ENCODE measurements around the gene JPH2. TPM values are rescaled to one million over a fixed set of nuclear protein-coding genes. Genes with fewer than 3 reads are reported as not detected.

JPH2 gene
- total RNA-seq, 1 donor from 2014 or later, result 0.58 TPM

DNA sequence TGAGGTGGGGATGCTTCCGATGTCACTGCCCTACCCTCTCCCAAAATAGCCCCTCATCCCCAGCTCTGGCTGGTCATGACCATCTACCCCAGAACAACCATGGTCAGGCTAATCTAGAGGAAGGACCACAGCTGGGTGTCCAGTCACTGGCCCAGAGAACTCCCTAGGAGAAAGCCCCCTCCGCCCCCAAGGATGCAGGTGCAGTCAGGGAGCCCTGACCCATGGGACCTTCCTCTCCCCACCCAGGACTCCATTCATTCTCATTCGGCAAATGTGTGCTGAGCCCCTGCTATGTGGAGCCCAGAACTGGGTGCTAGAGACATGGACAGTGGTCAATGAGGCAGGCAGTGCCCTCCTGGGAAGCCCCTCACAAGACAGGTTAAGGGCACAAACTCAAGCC, 60.5 kb downstream of the JPH2 start:
- no peak for DNase-seq (ENCODE audit: extremely low read depth, low read depth, low spot score)

DNA sequence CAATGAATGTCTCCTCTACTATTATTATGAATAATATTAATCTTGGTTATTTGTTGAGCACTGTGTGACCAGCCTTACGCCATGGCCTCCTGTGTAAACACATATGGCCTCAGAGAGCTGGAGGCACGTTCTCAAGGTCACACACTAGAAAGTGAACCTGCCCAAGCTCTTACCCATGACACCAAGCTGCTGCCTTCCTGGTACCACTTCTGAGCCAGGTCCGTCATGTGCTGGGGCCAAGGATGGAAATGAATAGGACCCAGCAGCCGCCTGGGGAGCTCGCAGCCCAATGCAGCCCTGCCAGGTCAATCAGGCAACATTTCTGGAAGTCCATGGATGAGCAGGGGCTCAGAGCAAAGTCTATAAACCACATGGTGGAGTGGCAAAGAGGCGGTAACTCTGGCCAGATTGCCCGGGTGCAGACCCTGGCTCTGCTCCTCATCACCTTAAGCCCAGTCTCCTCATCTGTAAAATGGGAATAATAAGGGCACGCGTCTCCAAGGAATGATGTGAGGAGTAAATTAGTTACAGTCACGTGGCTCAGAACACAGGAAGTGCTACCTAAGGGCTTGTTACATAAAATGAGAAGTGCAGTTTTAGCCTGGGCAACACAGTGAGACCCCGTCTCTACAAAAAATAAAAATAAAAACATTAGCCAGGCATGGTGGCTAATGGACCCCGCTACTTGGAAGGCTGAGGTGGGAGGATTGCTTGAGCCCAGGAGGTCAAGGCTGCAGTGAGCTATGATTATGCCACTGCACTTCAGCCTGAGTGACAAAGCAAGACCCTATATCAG, 61.5 kb downstream of the JPH2 start:
- DNase-seq (ENCODE audit: extremely low read depth, low read depth, low spot score), result no peak

DNA sequence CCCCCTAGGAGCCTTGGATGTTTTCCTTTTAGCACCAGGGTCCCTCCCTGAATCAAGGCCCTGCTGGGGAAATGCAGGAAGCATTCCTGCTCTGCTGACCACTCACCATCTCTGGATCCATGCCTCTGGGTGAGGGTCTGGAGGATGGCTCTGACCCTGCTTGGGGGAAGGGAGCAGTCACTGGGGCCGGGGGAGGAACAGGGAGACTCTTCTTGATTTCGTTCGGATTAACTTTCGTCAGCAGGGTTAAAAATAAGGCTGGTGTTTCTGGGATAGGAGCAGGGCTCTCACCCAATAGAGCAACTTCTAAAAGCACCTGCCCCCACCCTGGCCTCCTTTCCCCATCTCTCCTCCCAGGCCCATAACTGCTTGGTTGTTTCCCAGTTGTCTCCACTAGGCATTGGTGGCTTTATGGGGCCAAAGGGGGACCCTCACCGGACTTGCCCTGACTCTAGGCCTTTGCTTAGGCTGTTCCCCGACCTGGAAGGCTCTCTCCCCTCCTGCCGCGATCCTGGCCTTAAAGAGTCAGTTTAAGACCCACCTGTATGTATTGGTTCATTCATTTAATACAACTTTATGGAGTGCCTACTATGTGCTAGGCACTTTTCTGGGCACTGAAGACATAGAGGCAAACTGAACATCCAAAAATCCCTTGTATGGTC, 63.0 kb downstream of the JPH2 start:
- no peak for DNase-seq (ENCODE audit: extremely low read depth, low read depth, low spot score)

DNA sequence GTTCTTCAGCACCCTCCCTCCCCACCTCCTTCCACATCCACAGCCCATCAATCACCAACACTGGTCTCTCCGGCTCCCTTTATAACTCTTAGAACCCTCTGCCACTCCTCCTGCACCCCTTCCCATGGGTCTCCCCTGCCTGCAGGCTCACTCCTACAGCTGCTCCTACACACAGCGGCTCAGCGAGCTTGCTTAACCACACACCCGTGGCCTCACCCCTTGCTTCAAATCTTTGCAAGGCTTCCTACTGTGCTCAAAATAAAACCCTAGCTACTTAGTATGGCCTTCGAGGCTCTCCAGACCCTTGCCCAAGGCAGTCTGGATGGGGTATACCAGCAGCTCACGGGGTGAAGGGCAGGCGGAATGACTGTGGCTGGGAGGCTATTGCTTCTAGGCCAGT, 63.7 kb downstream of the JPH2 start:
- no peak for DNase-seq (ENCODE audit: extremely low read depth, low read depth, low spot score)

DNA sequence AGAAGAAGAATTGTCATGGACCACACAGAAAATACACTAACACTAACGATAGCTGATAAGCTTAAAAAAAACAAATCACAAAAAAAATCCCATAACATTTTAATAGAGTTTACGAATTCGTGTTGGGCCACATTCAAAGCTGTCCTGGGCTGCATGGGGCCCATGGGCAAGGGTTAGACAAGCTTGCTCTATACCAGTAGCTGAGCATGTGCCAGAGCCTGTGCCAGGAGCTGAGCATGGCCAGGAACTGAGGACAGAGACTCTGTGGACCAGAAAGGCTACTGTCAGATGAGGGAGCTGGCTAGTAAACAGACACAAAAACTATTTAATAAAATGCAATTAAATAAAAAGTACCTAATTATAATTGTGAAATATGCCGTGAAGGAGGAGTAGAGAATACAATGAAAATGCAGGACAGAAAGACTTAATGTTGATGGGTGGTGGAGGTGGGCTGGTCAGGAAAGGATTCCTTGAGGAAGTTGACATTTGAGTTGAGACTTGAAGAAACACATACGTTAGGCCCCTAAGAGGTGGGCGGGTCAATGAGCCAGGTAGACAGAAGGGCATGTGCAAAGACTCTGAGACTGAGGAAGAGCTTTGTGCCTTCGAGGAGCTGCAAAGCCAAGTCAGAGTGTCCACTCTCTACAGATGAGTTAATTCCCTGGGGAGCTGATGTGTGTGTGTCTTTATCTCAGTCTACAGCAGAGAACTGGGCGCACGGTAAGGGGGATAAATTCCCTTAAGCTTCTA, 66.1 kb downstream of the JPH2 start:
- no peak for DNase-seq (ENCODE audit: extremely low read depth, low read depth, low spot score)

DNA sequence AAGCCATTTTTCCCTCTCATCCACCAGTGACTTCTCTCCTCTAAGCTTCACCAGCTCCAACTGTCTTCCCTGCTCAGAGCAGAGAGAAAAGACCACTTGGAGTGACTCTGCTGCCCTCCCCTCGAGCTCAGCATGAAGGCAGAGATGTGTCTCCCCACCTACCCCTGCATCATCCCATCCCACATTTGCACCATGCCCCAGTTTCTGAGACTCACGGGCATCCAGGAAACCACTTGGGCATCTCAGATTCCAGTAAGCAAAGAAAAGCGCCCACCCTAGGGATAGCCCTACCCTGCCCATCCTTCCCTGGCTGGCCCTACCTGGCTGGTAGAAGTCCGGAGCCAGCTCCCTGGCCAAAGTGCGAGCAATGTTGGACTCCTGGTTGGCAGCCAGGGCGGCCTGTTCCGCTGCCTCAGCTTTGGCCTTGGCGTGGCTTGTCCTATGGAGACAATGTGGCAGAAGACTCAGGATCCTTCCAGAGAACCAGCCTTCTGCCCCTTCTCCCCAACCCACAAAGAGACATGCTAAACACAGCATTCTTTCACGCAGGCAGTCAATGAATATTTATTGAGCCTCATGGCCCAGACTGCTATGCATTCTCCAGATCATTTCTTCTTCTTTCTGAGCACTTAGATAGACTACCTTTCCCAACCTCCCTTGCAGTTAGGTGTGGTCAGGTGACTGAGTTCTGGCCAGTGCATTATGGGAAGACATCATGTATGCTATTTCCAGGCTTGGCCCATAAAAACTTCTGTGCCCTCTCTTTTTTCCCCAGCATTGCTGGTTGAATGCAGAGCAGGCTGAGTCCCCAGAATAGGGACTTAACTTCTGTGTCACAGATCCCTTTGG, 68.6 kb downstream of the JPH2 start:
- no peak for DNase-seq (ENCODE audit: extremely low read depth, low read depth, low spot score)

DNA sequence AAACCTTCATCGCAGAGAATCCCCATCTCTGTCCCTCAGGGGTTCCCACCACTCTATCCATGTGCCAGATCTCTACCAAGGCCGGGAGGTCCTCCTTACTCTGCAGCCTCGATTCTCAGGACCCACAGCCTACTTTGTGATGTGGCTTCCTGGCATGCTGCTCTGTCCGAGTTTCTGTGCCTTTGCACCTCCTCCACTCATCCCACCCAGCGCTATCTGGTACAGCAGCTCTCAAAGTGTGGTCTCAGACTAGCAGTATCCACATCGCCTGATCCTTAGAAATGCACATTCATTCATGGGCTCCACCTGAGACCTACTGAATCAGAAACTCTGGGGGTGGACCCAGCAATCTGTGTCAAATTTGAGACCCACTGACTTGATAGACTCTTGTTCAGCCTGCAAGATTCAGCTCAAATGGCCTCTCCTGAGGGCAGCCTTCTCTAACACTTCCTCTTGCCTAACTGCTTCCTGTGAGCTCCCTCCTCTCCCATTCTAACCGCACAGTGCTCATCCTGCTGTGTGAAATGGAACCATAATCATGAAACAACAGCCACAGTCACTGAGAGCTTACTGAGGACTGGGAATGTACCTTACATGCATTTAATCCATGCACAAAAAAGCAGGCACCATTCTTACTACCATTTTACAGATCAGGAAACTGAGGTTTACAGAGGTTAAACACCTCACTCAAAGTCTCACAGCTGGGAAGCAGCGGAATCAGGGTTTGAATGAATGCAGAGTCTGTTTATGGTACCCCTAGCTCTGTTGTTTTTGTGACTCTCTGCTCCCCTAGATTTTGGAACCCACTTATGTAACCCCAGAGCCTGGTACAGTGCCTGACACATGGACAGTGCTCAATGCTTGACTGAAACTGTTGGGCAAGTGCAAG, 69.4 kb downstream of the JPH2 start:
- DNase-seq (ENCODE audit: extremely low read depth, low read depth, low spot score), result no peak

DNA sequence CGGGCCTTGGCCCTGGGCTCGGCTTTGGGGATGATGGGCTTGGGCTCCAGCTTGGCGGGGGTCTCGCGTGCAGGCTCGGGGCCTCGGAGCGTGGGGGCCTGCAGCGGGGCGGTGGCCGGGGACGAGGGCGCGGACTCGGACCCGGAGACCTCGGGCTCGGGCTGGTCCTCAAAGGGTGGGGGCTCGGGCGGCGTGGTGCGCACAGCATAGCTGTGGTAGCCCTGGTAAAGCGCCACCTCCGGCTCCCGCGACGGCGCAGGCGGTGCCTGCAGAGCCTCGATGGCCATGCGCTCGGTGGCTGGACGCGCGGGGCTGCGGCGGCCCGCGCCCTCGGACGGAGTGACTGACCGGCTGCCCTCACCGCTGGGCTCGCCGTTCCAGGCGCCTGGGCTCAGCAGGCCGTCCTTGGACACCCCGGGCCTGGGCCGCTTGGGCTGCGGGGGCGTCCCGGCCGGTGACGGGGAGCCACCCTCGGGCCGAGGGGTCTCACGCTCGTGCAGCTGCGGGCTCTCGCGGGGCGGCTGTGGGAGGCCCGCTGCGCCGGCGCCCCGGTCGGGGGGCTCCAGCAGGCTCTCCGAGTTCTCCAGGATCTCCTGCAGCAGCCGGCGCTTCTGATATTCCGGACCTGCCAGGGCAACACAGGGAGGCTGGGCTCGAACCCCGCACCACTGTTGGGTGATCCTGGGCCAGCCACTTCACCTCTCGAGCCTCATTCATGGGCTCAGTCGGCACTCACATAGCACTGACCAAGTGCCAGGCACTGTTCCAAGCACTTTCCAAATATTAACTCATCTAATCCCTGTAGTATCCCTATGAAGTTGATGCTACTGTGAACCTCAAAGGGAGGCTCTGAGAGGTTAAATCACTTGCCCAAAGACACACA, 71.0 kb downstream of the JPH2 start:
- no peak for DNase-seq (ENCODE audit: extremely low read depth, low read depth, low spot score)

DNA sequence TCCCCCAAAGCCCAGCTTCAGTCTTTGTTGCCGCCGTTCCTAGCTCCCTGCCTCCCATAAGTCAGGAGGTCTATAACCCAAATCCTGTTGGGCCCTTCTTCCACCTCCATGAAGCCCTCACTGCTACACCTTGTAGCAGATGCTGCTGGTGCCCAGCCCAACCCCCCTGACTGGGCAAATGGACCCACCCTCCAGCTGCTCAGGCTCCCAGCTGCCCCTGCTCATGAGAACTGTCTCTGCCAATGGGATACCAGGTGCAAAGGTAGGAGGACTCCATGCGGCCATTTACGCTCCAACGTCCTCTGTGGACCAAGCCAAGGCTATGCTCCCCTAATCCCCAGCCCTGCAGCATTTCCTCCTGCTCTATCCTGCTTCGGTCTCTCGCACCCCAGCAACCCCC, 71.8 kb downstream of the JPH2 start:
- DNase-seq (ENCODE audit: extremely low read depth, low read depth, low spot score), result no peak

DNA sequence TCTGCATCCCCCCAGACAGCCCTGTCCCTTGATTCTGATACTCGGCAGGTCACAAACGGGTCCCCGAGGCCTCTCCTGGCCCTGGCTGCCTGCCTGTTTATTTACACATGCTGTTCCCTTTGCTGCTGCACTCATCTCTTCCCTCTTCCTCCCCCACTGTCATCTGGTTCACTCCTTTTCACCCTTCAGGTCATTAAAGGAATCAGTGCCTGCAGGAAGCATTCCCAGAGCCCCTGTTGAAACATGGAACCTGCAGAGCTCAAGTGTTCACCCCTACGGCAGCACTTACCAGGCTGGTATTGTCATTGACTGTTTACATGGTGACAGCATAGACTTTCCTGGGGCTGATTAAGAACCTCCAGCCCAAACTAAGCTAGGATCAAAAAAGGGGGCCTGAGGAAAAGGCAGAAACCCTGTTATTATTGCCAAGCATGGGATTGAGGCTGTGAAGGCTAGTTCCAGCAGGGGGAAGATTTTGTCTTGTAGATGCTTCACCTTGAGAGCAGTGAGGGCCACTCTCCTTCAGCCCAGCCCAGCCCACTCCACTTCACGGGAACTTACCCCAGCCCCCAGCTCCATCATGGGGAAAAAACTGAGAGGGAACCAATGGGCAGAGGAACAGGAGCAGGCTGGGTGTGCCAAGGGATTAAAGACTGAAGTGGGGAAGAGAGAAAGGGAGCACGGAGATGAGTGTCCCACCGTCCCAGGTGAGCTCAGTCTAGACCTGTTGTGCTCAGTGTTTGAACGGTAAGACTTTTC, 73.2 kb downstream of the JPH2 start:
- no peak for DNase-seq (ENCODE audit: extremely low read depth, low read depth, low spot score)

DNA sequence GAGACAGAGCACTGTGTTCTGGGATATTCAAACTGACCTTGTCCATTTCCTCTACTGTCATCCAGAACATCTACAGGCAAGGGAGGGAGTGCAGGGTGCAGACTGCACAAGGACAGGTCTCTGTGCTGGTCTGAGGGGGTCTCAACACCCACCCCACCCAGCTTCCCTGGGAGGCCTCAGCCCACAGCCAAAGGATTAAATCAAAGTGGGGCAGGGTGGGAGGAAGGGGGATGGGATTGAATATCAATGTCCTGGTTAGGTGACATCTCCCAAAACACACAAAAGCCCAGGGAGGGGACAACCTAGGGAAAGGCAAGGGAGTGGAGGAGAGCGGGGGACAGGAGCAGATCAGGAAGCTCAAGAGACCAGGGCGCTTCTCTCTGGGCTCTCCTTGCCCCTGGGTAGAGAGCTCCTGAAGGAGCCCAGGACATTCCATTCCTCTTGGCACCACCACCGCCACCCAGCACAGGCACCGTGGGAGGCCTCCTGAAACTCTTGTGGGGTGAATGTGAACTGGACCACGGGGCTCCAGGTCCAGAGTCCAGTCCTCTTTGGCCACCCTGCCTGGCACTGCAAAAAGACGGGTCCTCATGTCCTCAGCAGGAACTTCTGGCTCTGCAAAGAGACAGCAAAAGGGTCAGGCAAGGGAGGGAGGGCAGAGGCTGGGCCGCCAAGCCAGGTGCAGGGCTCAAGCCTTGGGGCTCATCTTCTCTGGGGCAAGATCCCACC, 73.9 kb downstream of the JPH2 start:
- DNase-seq (ENCODE audit: extremely low read depth, low read depth, low spot score), result no peak

DNA sequence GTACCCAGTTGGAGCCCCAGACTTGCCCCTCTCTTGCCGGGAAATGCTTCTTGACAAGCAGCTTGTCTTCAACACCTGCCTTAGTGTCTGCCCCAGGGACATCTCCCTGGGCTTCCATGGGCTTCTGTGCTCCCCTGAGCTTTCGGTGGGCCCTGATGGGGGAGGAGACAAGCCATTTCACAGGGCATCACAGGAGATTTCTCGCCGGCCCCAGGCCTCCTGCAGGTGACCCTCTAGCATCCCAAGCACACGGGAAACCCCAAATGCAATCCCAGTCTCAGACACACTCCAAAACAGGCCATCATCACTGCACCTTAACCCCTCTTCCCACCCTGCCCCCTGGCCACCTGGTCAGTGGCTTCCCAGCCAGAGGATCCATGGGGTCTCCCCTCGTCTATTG, 74.5 kb downstream of the JPH2 start:
- no peak for DNase-seq (ENCODE audit: extremely low read depth, low read depth, low spot score)

DNA sequence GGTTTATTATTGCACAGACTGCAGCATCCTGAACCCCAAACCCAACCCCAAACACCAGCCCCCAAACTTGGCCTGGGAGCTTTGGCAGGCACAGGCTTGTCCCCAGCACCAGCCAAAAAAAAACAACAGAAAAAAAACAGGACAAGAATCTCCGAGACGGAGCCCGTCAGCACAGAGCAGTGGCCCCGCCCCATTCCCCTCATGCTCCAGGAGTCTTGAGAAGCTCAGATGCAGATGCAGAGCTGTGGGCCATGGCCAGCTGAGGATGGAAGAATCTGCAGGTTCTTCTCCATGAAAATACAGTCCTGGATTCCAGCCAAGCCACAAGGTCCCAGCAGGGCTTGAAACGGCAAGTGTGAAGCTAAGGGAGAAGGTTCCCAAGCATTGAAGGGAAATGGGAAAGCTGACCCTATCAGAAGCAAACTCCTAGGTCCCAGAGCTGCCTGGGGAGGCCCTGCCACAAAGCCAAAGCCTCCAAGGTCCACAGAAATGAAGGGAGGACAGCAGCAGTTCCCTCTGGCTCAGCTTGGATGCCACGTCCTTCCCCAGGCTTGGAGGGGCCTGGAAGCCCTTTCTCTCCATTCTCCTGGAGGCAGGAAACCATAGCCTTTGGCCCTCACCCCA, 75.2 kb downstream of the JPH2 start:
- no peak for DNase-seq (ENCODE audit: extremely low read depth, low read depth, low spot score)

DNA sequence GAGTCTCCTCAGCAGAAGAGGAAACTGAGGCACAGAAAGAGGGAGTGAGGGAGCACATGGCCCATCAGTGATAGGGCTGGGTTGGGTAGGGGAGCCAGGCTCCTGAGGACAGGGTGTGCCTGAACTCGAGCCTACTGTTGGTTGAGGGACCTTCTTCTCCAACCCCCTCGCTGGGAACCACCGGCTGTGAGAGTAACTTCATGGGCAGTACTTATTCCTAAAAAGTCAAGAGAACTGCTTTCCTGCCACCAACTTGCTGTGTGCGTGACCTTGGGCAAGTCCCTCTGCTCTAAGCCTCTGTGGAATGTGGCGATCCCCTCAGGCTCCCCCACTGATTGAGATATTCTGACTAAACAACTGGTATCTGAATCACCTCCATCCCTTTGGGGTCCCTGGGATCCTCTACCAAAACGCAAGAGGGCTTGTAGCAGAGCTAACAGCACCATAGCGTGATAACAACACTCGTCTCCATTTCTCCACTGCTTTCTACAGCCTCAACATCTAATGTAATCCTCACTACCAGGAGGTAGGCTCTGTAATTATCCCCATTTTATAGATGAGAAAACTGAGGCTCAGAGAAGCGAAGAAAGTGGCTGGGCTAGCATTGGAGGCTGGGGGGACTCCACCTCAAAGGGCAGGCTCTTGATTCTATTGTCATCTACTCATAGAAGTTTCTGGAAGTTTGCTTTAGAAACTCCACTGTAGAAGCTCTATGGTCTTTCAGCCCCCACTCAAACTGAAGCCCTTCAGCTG, 76.0 kb downstream of the JPH2 start:
- no peak for DNase-seq (ENCODE audit: extremely low read depth, low read depth, low spot score)

DNA sequence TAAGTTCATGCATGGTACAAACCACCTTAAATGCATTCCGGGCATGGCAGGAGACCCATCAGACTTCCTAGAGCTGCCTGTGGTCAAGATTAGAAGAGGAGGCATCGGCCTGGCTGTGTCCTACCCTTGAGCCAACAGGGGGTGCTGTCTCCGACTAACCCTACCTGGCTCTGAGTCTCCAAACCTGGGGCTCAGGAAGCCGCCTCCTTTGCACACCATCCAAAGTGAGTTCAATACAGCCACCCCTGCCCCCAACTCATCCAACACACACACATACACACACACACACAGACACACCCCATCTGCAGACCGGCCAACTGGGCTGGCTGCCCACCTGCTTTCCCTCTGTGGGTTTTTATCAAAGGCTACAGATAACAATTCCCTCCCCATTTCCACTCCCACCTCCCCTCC, 77.0 kb downstream of the JPH2 start:
- DNase-seq (ENCODE audit: extremely low read depth, low read depth, low spot score), result no peak

DNA sequence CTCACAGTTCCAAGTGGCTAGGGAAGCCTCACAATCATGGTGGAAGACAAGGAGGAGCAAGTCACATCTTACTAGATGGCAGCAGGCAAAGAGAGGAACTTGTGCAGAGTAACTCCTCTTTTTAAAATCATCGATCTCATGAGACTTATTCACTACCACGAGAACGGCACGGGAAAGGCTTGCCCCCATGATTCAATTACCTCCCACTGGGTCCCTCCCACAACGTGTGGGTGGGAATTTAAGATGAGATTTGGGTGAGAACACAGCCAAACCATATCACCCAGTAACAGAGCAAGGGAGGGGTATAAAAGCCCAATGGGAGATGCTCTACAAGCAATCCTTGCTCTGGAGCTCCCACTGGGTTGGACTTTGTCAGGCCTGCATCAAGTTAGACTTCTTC, 80.4 kb downstream of the JPH2 start:
- DNase-seq (ENCODE audit: extremely low read depth, low read depth, low spot score), result no peak
